HEK293T (cell line): ENCODE data around the gene CFAP74.

Source experiments
- NFRKB ChIP-seq: fragments of 450-650 bp; IDR thresholded peaks from 2 replicates; pipeline ENCODE4 v1.6.1; 2016; ENCODE audit warnings: mild to moderate bottlenecking, moderate library complexity
- SP1 ChIP-seq: fragments of 450-650 bp; IDR thresholded peaks from 2 replicates; pipeline ENCODE4 v1.6.1; 2017
- SUZ12 ChIP-seq: fragments of 450-650 bp; IDR thresholded peaks from 2 replicates; pipeline ENCODE4 v1.6.1; 2016; ENCODE audit warnings: mild to moderate bottlenecking
- TF ChIP-seq, protein P1 (sequence below): fragments of 450-650 bp; IDR thresholded peaks from 2 replicates; pipeline ENCODE4 v1.6.1; 2016

DNA sequence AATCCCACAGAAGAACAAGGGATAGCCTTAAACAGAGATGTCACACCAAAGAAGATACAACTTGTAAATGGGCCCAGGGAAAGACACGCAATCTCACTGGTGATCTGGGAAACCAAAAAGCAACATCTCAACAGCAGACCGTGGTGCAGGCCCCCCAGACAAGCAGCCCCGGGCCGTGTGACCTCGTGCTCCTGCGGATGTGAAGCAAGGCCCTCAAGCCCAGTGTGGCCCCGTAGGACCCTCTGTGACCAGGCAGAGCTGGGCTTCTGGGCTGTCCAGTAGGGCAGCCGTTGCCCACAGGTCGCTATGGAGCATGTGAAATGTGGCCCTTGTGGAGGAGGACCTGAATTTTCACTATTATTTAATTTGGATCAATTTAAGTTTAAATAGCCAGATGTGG lies 49.6 kb downstream of the CFAP74 start:
- TF ChIP-seq, protein P1, sequence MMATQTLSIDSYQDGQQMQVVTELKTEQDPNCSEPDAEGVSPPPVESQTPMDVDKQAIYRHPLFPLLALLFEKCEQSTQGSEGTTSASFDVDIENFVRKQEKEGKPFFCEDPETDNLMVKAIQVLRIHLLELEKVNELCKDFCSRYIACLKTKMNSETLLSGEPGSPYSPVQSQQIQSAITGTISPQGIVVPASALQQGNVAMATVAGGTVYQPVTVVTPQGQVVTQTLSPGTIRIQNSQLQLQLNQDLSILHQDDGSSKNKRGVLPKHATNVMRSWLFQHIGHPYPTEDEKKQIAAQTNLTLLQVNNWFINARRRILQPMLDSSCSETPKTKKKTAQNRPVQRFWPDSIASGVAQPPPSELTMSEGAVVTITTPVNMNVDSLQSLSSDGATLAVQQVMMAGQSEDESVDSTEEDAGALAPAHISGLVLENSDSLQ, result no peak
- TF ChIP-seq SUZ12 (no peak), SP1 (no peak), NFRKB (no peak)
